ENCODE results near the gene ZNF561. TPM values are rescaled to one million over a fixed set of nuclear protein-coding genes. Genes with fewer than 3 reads are reported as not detected.
"Not testable (repeated sequence)": the region's sequence is repeated elsewhere in the genome, so short reads cannot be mapped to it uniquely, and the experiment has no call there.

The ZNF561 gene
- total RNA-seq, 2 donors from 2014 or later: 24.1 to 46.6 TPM

DNA sequence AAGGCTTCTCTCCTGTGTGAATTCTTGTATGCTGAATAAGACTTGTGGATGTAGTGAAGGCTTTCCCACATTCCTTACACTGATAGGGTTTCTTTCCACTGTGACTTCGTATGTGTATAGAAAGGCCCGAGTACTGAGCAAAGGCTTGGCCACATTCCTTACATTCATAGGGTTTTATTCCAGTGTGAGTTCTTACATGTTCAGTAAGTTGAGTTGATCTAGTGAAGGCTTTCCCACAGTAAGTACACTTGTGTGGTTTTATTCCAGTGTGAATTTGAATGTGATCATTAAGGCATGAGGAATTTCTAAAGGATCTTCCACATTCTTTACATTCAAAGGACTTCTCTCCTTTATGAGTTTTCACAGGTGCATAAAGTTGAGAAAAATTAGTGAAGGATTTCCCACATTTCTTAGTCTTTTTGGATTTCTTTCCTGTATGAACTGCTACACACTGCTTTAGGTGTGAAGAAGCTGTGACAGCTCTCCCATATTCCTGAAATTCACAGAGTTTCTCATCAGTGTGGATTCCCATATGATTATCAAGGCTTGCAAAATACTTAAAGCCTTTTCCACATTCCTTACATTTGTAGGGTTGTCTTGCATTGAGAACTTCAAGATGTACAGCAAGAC lies 10.4 kb downstream of the ZNF561 start:
- peaks cover 55% of the 10 kb centered on the region for H3K9me3 ChIP-seq
- no peak for ATAC-seq (ENCODE audit: insufficient number of reproducible peaks, low FRiP score, low read depth)
- H3K36me3 ChIP-seq: peaks cover 80% of the 10 kb centered on the region
- H3K27me3 ChIP-seq (replicated peaks; ENCODE audit: insufficient read depth): no peaks in the 10 kb centered on the region
- DNase-seq (ENCODE audit: low spot score): no peak
- TF ChIP-seq, protein P1, sequence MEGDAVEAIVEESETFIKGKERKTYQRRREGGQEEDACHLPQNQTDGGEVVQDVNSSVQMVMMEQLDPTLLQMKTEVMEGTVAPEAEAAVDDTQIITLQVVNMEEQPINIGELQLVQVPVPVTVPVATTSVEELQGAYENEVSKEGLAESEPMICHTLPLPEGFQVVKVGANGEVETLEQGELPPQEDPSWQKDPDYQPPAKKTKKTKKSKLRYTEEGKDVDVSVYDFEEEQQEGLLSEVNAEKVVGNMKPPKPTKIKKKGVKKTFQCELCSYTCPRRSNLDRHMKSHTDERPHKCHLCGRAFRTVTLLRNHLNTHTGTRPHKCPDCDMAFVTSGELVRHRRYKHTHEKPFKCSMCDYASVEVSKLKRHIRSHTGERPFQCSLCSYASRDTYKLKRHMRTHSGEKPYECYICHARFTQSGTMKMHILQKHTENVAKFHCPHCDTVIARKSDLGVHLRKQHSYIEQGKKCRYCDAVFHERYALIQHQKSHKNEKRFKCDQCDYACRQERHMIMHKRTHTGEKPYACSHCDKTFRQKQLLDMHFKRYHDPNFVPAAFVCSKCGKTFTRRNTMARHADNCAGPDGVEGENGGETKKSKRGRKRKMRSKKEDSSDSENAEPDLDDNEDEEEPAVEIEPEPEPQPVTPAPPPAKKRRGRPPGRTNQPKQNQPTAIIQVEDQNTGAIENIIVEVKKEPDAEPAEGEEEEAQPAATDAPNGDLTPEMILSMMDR (IDR thresholded peaks at IDR 0.05): no peak
- no peak overlapping the region for H3K27ac ChIP-seq
- no peaks in the 10 kb centered on the region for H3K4me1 ChIP-seq (ENCODE audit: control insufficient read depth in 1 of 2, low read depth in 2 of 2)
- H3K4me3 ChIP-seq: no peak overlapping the region

DNA sequence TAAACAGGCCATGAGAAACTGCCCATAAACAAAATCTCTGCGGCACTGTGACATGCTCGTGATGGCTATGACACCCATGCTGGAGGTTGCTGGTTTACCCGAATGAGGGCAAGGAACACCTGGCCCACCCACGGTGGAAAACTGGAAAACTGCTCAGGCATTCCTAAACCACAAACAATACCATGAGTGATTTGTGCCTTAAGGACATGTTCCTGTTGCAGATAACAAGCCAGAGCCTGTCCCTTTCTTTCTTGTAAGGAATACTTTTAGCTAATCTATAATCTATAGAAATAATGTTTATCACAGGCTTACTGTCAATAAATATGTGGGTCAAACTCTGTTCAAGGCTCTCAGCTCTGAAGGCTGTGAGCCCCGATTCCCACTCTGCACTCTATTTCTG lies 12.1 kb downstream of the ZNF561 start:
- Histone ChIP-seq H3K9me3 (peaks cover 55% of the 10 kb centered on the region), H3K4me3 (no peak overlapping the region), H3K36me3 (peaks cover 63% of the 10 kb centered on the region), H3K4me1 (ENCODE audit: control insufficient read depth in 1 of 2, low read depth in 2 of 2) (no peaks in the 10 kb centered on the region), H3K27me3 (replicated peaks; ENCODE audit: insufficient read depth) (no peaks in the 10 kb centered on the region), H3K27ac (no peak overlapping the region)
- DNase-seq (ENCODE audit: low spot score) (no peak), ATAC-seq (ENCODE audit: insufficient number of reproducible peaks, low FRiP score, low read depth) (no peak)
- TF ChIP-seq, protein P1 (IDR thresholded peaks at IDR 0.05): no peak

DNA sequence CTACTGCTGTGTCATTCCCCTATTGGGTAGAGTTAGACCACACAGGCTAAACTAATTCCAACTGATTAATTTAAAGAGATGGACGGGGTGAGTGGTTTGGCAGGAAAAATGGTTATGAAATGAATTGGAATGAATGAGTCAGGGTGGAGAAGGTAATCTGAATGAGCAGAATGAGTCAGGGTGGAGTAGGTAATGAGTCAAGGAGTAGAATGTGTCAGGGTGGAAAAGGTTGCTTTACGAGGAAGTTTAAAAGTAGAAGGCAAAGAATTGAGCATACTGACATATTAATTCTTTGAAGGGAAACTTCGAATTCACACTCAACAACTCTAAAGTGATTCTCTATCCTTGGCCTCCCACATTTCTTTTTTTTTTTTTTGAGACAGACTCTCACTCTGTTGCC lies 24.0 kb downstream of the ZNF561 start:
- ATAC-seq (ENCODE audit: insufficient number of reproducible peaks, low FRiP score, low read depth) (no peak), DNase-seq (ENCODE audit: low spot score) (no peak)
- Histone ChIP-seq H3K9me3 (peaks cover 7% of the 10 kb centered on the region), H3K27ac (no peak overlapping the region), H3K27me3 (replicated peaks; ENCODE audit: insufficient read depth) (no peaks in the 10 kb centered on the region), H3K36me3 (no peaks in the 10 kb centered on the region), H3K4me1 (ENCODE audit: control insufficient read depth in 1 of 2, low read depth in 2 of 2) (no peaks in the 10 kb centered on the region), H3K4me3 (no peak overlapping the region)
- TF ChIP-seq, protein P1 (IDR thresholded peaks at IDR 0.05): no peak

DNA sequence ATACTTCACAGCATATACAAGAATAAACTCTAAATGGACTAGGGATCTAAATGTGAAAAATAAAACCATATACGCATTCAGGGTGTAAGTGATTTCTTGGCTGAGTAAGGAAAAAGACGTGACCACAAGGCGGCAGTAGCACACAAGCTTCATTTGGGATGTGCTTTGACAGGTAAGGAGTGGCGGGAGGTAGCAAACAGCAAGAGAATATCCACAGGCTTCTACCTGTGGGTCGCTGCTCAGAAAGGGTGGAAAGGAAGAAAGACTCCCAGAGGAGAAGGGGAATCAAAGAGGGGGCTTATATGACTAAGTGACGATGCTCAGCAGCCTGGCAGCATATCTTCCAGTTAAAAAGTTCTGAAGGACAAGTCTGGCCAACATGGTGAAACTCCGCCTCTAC lies 34.3 kb downstream of the ZNF561 start:
- TF ChIP-seq, protein P1 (IDR thresholded peaks at IDR 0.05): peak; percentile 32
- no peak overlapping the region for H3K27ac ChIP-seq
- no peaks in the 10 kb centered on the region for H3K27me3 ChIP-seq (replicated peaks; ENCODE audit: insufficient read depth)
- peaks cover 9 to 16% of the 10 kb centered on the region in 2 donors for H3K4me1 ChIP-seq (ENCODE audit: control insufficient read depth in 1 of 2, low read depth in 2 of 2)
- no peaks in the 10 kb centered on the region for H3K36me3 ChIP-seq
- no peaks in the 10 kb centered on the region for H3K9me3 ChIP-seq
- H3K4me3 ChIP-seq: no peak overlapping the region
- DNase-seq (ENCODE audit: low spot score) (peak; percentile 2), ATAC-seq (ENCODE audit: insufficient number of reproducible peaks, low FRiP score, low read depth) (no peak)

DNA sequence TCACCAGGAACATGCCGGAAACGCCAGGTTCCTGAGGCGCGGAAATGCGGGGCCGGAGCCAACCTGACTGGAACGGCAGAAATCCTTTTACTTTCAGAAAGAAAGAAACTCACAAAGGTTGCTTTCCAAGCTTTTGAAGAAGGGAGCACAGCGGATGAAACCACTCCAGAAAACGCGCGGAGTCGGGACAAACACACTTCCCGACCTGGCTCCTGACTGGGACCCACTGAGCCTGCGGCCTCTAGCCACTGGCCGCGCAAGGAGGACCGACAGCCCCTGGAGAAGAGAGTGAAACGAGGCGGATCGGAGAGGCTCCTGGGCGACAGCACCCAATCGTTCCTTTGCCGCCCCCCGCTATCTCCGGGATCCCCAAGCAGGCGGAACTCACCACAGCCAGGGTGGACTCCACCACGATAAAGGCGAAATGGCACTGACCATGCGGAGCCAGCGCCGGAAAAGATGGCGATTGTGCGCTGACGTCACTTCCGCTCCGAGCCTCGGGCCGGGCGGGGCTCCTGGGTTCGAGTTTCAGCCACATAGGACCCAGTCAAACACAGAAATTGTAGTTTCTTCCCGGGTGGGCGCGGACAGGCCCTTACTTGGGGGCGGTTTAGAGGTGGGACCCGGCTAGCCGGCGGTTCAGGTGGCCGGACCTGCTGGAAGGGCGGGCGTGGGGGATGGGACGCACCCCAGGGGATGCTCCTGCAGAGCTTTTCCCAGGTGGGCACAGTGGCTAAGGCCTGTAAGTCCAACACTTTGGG lies 36.8 kb downstream of the ZNF561 start, which contains the start of gene ZNF121:
TSS of gene ZNF121 (minus strand) at position 432 of the 761 bp plus-strand sequence. CDS start 16,407 bp downstream, outside the sequence.
- H3K4me3 ChIP-seq: peak within 1 kb of the TSS; percentile 86
- H3K27me3 ChIP-seq (replicated peaks; ENCODE audit: insufficient read depth): no peaks in the 10 kb centered on the region
- peak; percentile 69 for ATAC-seq (ENCODE audit: insufficient number of reproducible peaks, low FRiP score, low read depth)
- peak; percentile 19 for DNase-seq (ENCODE audit: low spot score)
- peaks cover 10% of the 10 kb centered on the region for H3K9me3 ChIP-seq
- peak within 1 kb of the TSS; percentile 86 to 94 for H3K27ac ChIP-seq
- H3K36me3 ChIP-seq: peaks cover 4% of the 10 kb centered on the region
- H3K4me1 ChIP-seq (ENCODE audit: control insufficient read depth in 1 of 2, low read depth in 2 of 2): peaks cover 9 to 16% of the 10 kb centered on the region in 2 donors
- TF ChIP-seq, protein P1 (IDR thresholded peaks at IDR 0.05): no peak

DNA sequence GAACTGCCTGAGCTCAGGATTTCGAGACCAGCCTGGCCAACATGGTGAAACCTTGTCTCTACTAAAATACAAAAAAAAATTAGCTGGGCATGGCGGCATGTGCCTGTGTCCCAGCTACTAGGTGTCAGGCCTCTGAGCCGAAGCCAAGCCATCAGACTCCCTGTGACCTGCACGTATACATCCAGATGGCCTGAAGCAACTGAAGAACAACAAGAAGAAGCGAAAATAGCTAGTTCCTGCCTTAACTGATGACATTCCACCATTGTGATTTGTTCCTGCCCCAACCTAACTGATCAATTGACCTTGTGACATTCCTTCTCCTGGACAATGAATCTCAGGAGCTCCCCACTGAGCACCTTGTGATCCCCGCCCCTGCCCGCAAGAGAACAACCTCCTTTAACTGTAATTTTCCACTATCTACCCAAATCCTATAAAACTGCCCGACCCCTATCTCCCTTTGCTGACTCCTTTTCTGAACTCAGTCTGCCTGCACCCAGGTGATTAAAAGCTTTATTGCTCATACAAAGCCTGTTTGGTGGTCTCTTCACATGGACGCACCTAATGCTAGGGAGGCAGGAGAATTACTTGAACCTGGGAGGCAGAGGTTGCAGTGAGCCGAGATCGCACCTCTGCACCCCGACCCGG lies 38.8 kb downstream of the ZNF561 start:
- Histone ChIP-seq H3K9me3 (peaks cover 26% of the 10 kb centered on the region), H3K4me1 (ENCODE audit: control insufficient read depth in 1 of 2, low read depth in 2 of 2) (peaks cover 9 to 16% of the 10 kb centered on the region in 2 donors)
- H3K27me3 ChIP-seq (replicated peaks; ENCODE audit: insufficient read depth); DNase-seq (ENCODE audit: low spot score); H3K4me3 ChIP-seq; H3K36me3 ChIP-seq; ATAC-seq (ENCODE audit: insufficient number of reproducible peaks, low FRiP score, low read depth); H3K27ac ChIP-seq: not testable (repeated sequence)

Data from thoracic aorta (tissue), 2 donors.